ENCODE results near the gene CD7.

Gene CD7

GRCh38 chr17:82287013-82287867 is 30.2 kb downstream of the CD7 start:
- H3F3A ChIP-seq (ENCODE audit: control insufficient read depth, insufficient read depth), result no peaks in the 10 kb centered on the region
- H3K9me3 ChIP-seq (ENCODE audit: control insufficient read depth, insufficient read depth, low read length), result no peaks in the 10 kb centered on the region
- no peaks in the 10 kb centered on the region for H4K20me1 ChIP-seq (ENCODE audit: control insufficient read depth, insufficient read depth, low read depth, low read length)
- no peak overlapping the region for H3K27ac ChIP-seq (ENCODE audit: low read depth, low read length)
- H3K79me2 ChIP-seq (ENCODE audit: control insufficient read depth, low read length), result peaks cover 6% of the 10 kb centered on the region
- no peak overlapping the region for H3K4me3 ChIP-seq (ENCODE audit: low read length)
- peaks cover 7% of the 10 kb centered on the region for H3K4me1 ChIP-seq (ENCODE audit: control insufficient read depth, low read length)
- H3K9me2 ChIP-seq (replicated peaks; ENCODE audit: control insufficient read depth, low read length), result no peaks in the 10 kb centered on the region
- H3K4me2 ChIP-seq (ENCODE audit: low read length), result no peak overlapping the region
- TF ChIP-seq EZH2phosphoT487 (IDR thresholded peaks at IDR 0.05; ENCODE audit: borderline replicate concordance, low read length) (no peak), CTCF (IDR thresholded peaks at IDR 0.05; ENCODE audit: low read depth, low read length, poor library complexity, severe bottlenecking) (no peak)
- no peaks in the 10 kb centered on the region for H3K36me3 ChIP-seq (ENCODE audit: control insufficient read depth, low read length)
- peaks cover 22% of the 10 kb centered on the region for H3K27me3 ChIP-seq (ENCODE audit: control insufficient read depth, low read length)

GRCh38 chr17:82285141-82285540 is 32.3 kb downstream of the CD7 start:
- peaks cover 22% of the 10 kb centered on the region for H3K27me3 ChIP-seq (ENCODE audit: control insufficient read depth, low read length)
- no peaks in the 10 kb centered on the region for H3K9me2 ChIP-seq (replicated peaks; ENCODE audit: control insufficient read depth, low read length)
- no peaks in the 10 kb centered on the region for H3K9me3 ChIP-seq (ENCODE audit: control insufficient read depth, insufficient read depth, low read length)
- no peaks in the 10 kb centered on the region for H3F3A ChIP-seq (ENCODE audit: control insufficient read depth, insufficient read depth)
- no peaks in the 10 kb centered on the region for H3K36me3 ChIP-seq (ENCODE audit: control insufficient read depth, low read length)
- H3K4me2 ChIP-seq (ENCODE audit: low read length), result no peak overlapping the region
- no peak overlapping the region for H3K27ac ChIP-seq (ENCODE audit: low read depth, low read length)
- TF ChIP-seq EZH2phosphoT487 (IDR thresholded peaks at IDR 0.05; ENCODE audit: borderline replicate concordance, low read length), result no peak
- no peaks in the 10 kb centered on the region for H3K4me1 ChIP-seq (ENCODE audit: control insufficient read depth, low read length)
- H3K4me3 ChIP-seq (ENCODE audit: low read length), result no peak overlapping the region
- H4K20me1 ChIP-seq (ENCODE audit: control insufficient read depth, insufficient read depth, low read depth, low read length), result no peaks in the 10 kb centered on the region
- no peaks in the 10 kb centered on the region for H3K79me2 ChIP-seq (ENCODE audit: control insufficient read depth, low read length)

- Histone ChIP-seq H3K79me2 (ENCODE audit: control insufficient read depth, low read length) (no peaks in the 10 kb centered on the region), H3K27ac (ENCODE audit: low read depth, low read length) (no peak overlapping the region), H3F3A (ENCODE audit: control insufficient read depth, insufficient read depth) (no peaks in the 10 kb centered on the region), H4K20me1 (ENCODE audit: control insufficient read depth, insufficient read depth, low read depth, low read length) (no peaks in the 10 kb centered on the region), H3K9me2 (replicated peaks; ENCODE audit: control insufficient read depth, low read length) (no peaks in the 10 kb centered on the region), H3K27me3 (ENCODE audit: control insufficient read depth, low read length) (peaks cover 22% of the 10 kb centered on the region), H3K36me3 (ENCODE audit: control insufficient read depth, low read length) (no peaks in the 10 kb centered on the region), H3K4me3 (ENCODE audit: low read length) (no peak overlapping the region), H3K4me1 (ENCODE audit: control insufficient read depth, low read length) (no peaks in the 10 kb centered on the region), H3K4me2 (ENCODE audit: low read length) (no peak overlapping the region), H3K9me3 (ENCODE audit: control insufficient read depth, insufficient read depth, low read length) (no peaks in the 10 kb centered on the region)
- TF ChIP-seq EZH2phosphoT487 (IDR thresholded peaks at IDR 0.05; ENCODE audit: borderline replicate concordance, low read length), result no peak
- no peak for TF ChIP-seq CTCF (IDR thresholded peaks at IDR 0.05; ENCODE audit: low read depth, low read length, poor library complexity, severe bottlenecking)
These were observed 34.1 kb downstream of the CD7 start for GRCh38 chr17:82283208-82283749.

All from DOHH2 (cell line).